Esophagus muscularis mucosa (tissue), 3 donors: ENCODE measurements around the gene COPA.

Experiments
- POLR2AphosphoS5 ChIP-seq, 2 donors: sonication (generic); formaldehyde crosslinking; IDR thresholded peaks; one replicate each; pipeline ENCODE4 v1.6.1; 2017; ENCODE audit warnings: antibody characterized with exemption in 2 of 2
- TF ChIP-seq, protein P1 (sequence below), 3 experiments: fragments of 200-600 bp in 2 of 3; fragments of 450-650 bp in 1 of 3; sonication (generic) in 2 of 3; IDR thresholded peaks; one replicate each; pipeline ENCODE4 v1.5.1; 2017 to 2019; ENCODE audit warnings: antibody characterized with exemption in 3 of 3, mild to moderate bottlenecking in 2 of 3, moderate library complexity in 1 of 3

DNA sequence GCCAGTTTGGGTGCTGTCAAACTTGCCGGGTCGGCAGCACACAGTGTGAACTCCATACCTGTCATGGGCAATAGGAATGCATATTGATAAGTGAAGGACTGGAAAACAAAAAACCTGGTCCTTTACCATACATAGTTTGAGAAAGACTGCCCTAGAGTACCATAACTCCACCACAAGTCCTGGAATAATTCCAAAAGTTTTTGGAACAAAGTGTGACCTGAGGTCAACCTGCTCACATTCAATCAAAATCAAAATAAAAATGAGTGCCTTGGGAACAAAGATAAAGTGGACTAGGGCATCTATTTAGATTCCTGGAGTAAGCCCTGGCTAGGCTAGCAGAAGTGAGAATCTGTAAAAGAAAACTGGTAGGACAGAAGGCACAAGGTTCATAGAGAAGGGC lies 65.7 kb downstream of the COPA start:
- no peak for TF ChIP-seq POLR2AphosphoS5 (IDR thresholded peaks at IDR 0.05)
- TF ChIP-seq, protein P1, sequence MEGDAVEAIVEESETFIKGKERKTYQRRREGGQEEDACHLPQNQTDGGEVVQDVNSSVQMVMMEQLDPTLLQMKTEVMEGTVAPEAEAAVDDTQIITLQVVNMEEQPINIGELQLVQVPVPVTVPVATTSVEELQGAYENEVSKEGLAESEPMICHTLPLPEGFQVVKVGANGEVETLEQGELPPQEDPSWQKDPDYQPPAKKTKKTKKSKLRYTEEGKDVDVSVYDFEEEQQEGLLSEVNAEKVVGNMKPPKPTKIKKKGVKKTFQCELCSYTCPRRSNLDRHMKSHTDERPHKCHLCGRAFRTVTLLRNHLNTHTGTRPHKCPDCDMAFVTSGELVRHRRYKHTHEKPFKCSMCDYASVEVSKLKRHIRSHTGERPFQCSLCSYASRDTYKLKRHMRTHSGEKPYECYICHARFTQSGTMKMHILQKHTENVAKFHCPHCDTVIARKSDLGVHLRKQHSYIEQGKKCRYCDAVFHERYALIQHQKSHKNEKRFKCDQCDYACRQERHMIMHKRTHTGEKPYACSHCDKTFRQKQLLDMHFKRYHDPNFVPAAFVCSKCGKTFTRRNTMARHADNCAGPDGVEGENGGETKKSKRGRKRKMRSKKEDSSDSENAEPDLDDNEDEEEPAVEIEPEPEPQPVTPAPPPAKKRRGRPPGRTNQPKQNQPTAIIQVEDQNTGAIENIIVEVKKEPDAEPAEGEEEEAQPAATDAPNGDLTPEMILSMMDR (IDR thresholded peaks at IDR 0.05): no peak
